Left lobe of liver (tissue), 2 donors: ENCODE measurements around the gene ADAP1. TPM values are rescaled to one million over a fixed set of nuclear protein-coding genes. Genes with fewer than 3 reads are reported as not detected.

Experiments
- ATAC-seq: fragments of 200-7000 bp; cut with Tn5 transposase; one replicate; pipeline ENCODE4 v1.9.1; 2020; ENCODE audit warnings: mild to moderate bottlenecking, moderate library complexity
- DNase-seq: peaks from one replicate; pipeline ENCODE4 v3.0.0-alpha.2; 2020; ENCODE audit warnings: low spot score
- total RNA-seq: library from RNA; stranded (reverse); gene quantifications from one replicate; pipeline ENCODE4 v1.2.1, GENCODE V29; 2021
- donor health status: DM: no; HTN: no; CAD: no; lungs with moderate emphysema.
- donor health status: DM: no; HTN: yes; CAD: no.

Gene ADAP1
- total RNA-seq, 1 donor from 2014 or later: 2.8 TPM

DNA sequence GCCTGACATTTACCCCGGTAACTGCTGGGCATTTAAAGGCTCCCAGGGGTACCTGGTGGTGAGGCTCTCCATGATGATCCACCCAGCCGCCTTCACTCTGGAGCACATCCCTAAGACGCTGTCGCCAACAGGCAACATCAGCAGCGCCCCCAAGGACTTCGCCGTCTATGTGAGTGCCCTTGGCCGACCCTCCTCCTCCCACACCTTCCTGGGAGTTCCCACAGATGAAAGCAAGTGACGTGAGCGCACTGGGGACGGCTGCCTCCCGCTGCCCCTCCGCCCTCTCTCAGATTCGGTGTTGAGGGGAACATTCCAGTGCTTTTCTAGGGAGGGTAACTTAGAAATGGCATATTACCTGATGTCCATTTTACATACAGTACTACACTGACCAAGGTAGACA is 85.1 kb downstream of the ADAP1 start:
- ATAC-seq (no peak), DNase-seq (no peak)

DNA sequence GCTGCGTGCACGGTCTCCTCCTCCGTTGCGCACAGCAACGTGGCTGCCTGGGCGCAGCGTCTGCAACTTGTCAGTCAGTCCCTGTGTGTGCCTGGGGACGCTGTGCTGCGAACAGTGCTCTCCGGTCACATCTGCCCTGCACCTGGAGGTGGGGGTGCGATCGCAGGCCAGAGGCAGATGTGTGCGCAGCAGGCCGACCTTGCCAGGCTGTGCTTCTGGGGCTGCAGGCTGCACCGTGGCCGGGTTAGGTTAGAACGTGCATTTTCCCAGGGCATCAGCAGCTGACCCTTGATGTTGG is 86.3 kb downstream of the ADAP1 start:
- DNase-seq (no peak), ATAC-seq (no peak)

DNA sequence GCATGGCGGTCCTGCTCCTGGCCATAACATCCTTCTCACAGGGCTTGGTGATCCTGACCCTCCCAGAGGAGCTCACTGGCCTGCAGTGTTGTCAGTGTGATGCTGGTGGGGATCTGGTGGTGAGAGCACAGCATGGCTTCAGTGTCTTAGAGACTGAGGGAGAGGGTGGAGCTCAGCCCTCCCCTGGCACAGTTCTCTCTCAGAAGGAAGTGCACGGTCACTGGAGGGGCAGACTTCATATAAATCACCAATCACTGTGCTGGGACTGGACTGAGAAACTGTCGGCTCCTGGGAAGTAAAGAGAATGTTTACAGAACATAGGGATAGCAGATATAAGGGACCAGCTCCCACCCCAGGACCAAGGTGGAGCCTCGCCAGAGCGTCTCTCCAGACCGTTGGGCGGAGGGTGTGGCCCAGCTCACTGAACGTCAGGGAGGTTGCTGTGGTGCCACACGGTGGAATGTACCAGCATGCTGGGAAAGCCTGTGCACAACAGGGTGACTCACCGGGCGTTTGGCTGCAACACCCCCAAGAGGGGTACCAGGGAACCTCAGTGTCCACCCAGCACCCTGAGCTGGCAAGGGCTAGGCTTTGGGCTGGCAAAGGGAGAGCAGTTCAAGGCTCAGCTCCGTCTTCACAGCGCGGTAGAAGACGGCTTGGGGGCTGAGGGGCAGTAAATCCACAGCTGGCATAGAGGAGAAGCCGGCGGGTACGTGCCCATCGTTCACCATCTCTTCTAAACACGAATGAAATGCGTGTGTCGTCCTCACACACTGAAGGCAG is 86.9 kb downstream of the ADAP1 start:
- ATAC-seq (peak; percentile 17), DNase-seq (no peak)

DNA sequence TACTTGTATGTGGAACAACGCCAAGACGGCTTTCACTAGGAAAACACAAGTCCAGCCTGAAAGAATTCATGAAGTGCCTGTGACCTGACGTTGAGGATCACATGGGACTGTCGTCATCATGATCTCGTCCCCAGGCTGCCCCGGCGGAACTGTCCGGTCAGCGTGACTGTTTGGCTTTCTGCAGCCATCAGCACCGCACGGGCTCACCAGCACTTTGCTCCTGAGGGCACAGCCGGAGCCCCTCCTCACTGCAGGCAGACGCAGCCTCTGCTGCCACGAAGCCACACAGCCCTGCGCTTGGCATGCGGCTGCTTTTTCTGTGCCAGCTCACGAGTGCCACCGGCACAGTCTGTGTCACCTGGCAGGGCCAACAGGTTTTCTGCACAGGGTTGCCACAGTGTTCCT is 87.5 kb downstream of the ADAP1 start:
- ATAC-seq (peak; percentile 92), DNase-seq (peak; percentile 97)

DNA sequence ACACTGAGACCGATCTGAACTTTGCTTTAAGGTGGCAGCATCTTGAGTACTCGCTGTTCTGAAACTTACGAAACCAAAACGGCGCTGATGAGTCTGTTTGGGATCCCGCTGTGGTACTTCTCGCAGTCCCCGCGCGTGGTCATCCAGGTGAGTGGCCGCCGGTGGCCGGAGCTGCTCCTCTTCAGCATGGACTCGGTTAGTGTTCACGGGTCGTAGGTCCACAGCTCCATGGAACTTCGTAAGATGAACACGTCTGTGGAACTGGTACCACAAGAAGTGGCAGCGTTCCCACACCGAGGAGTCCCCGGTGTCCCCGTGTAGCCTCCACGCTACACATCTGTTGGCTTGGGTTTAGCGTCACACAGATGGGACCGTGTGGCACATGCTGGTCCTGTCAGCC is 88.6 kb downstream of the ADAP1 start:
- no peak for DNase-seq
- ATAC-seq: no peak

DNA sequence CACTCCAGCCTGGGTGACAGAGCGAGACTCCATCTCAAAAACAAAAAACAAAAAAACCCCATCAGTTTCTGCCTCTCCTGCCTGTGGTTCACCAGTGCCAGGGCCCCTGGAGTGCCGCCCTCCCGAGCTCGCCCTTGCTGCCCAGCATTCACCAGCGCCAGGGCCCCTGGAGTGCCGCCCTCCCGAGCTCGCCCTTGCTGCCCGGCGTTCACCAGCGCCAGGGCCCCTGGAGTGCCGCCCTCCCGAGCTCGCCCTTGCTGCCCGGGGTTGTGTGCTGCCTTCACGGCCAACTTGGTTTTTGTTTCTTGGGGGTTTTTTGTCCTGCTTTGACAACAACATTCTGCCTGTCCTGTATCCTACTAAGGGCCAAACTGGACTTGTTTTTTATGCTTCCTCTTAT is 91.4 kb downstream of the ADAP1 start:
- no peak for ATAC-seq
- no peak for DNase-seq

DNA sequence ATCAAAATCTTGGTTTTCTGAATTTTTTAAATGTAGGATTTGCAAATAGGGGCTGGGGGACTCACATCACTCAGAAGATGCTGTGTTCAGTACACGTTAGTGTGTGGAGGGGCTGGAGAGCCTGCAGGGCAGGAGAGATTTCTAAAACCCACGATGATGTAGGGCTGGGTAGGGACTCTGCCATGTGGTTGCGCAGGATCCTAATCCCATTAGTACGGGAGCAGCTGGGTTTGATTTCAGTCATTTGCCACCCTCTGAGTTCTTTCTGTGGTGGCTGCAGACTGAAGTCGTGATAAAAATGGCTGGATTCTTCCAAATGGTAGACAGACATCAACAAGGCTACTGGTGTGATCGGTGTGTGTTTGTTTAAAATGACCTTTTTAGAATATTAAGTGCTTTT is 92.3 kb downstream of the ADAP1 start:
- DNase-seq (no peak), ATAC-seq (no peak)

DNA sequence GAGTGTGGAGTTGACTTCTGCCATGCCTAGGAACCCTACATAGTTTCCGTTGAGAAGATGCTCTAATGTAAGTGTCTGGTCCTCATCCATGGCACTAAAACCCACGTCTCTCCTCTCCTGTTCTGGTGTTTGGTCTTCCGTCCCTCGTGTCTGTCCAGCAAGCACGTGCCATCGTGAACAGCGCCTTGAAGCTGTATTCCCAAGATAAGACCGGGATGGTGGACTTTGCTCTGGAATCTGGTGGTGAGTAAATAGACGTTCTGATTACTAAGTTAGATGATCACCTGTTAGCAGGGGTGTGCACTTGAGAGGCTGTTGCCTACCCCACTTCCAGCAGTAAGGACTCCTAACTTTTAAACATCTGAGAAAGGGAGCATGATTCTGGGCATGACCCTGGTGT is 93.3 kb downstream of the ADAP1 start:
- peak; percentile 27 for ATAC-seq
- no peak for DNase-seq

DNA sequence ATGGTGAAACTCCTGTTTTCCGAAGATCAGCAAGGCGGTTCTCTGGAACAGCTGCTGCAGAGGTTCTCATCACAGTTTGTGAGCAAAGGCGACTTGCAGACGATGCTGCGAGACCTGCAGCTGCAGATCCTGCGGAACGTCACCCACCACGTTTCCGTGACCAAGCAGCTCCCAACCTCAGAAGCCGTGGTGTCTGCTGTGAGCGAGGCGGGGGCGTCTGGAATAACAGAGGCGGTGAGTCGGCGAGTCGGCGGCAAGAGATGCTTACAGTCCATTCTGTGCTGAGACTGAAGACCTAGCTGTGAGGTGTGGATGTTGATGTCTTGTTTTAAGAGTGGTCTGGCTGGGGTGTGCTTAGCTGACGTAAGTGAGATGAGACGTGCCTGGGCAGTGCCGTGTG is 94.3 kb downstream of the ADAP1 start:
- ATAC-seq: no peak
- DNase-seq: no peak

DNA sequence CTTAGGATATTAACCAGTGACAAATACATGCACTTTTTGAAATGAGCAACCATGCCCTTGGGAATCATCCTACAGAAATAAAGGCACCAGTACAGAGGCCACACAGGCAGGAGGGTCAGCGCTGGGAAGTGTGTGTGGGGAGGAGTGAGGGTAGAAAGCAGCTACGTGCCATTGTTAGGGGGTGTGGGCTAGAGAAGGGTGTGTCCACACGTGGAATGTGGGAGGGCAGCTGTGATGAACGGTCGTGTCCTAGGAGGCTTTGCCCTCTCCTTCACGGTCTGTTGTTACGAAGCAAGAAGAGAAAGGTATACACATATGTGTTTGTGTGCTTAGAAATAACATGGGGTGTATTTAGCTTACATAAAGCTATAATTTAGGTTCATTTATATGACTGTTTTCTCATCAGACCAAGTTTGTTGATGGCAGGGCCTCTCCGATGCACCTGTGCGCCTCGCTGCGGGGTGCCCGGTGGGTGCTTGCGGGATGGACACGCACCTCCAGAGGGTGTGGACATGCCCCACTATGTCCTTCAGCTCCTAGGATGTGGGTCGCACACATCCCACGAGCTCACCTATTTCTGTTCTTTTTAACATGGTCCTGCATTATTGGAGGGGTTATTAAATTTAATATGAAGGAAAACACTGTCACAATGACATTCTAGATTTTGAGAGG is 95.0 kb downstream of the ADAP1 start:
- ATAC-seq: no peak
- no peak for DNase-seq

DNA sequence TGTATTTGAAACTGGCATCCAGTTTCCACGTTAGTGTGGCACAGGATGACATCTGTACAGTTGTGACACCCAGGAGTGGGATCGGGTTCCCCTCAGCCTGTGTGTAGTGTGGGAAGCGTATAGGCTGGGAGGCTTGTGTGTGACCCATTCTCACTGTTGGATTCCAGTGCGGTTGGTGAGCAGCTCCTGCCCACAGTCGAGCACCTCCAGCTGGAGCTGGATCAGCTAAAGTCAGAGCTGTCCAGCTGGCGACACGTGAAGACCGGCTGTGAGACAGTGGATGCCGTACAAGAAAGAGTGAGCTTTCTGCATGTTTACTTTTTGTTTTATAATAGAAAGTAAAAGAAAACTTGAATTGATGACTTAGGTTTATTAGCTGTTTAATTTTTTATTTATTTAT is 96.8 kb downstream of the ADAP1 start:
- ATAC-seq (peak; percentile 58), DNase-seq (no peak)

DNA sequence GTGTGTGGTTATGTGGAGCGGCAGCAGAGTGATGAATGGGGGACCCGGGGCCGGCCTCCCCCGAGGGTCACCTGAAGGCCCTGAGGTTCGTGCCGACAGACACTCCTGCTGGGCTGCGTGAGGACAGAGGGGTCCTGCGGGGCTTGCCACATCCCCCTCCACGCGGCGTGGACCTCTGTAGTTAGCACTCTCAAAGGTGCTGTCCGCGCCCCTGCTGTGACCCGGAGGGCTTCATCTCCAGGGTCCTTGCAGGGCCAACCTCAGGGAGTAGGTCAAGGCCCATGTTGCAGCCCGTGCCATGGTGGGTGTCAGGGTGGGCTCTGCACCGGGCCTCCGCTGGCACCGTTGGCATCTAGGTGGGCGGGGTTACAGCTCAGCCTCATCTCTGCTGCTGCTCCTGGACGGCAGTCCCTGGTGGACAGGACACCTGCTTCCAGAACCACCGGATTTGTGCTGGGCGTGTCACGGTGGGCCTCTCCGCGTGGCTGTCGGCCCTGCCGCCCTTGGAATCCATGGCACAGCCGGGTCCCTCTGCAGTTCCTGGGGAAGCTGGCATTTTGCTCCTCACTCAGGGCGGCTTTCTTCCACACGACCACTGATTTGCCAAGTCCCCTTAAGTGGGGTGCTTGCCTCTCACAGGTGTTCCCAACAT is 97.9 kb downstream of the ADAP1 start:
- peak; percentile 21 for ATAC-seq
- DNase-seq: no peak

DNA sequence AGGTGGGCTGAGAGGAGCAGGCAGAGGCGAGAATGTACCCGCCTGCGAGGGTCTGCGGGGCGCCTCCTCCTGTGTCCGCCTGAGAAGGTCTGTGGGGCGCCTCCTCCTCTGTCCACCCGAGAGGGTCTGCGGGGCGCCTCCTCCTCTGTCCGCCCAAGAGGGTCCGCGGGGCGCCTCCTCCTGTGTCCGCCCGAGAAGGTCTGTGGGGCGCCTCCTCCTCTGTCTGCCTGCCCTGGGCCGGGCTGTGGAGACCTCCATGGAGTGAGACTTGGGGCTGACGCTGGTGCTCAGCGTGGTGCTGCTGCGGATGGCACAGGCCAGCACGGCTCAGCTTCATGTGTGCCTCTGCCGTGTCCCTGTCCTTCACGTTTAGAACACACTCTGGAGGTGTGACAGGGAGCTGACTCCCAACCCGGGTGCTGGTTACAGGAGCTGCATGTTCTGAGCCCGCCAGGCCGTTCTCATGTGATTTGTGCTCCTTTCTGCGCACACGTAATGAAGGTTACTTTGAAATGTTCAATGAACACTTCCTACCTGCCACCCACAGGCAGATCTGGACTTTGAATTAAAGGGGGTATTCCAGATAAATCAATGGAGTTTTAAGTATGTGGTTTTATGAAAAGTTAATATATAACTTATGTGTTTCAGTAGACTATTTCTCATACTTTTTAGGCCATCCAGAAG is 98.7 kb downstream of the ADAP1 start:
- DNase-seq (peak; percentile 83), ATAC-seq (peak; percentile 77)

DNA sequence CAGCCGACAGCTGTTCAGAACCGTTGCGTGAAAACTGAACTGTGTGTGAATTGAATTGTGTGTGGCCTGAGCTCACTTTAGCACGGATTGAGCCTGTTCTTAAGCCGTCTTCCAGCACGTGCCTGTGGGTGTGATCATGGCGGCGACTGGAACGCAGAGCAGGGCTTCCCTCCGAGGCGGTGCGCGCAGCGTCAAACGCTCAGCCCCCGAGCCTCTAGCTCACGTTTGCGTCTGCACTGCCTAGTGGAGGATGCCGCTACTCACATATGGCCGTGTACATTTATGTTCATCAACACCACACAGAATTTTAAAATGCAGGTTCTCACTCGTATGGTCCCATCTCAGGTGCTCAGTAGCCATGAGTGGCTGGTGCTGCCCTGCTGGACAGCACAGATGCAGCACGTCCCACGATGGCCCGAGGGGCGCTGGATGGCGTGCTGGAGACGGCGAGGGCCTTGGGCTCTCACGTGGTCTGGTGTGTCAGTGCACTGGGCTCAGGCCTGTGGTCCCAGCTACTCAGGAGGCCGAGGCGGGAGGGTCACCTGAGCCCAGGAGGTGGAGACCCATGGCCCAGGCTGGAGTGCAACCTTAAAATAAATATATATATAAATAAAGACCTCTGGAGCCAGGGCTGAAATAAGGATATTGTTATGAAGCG is 100.2 kb downstream of the ADAP1 start:
- DNase-seq (no peak), ATAC-seq (no peak)

DNA sequence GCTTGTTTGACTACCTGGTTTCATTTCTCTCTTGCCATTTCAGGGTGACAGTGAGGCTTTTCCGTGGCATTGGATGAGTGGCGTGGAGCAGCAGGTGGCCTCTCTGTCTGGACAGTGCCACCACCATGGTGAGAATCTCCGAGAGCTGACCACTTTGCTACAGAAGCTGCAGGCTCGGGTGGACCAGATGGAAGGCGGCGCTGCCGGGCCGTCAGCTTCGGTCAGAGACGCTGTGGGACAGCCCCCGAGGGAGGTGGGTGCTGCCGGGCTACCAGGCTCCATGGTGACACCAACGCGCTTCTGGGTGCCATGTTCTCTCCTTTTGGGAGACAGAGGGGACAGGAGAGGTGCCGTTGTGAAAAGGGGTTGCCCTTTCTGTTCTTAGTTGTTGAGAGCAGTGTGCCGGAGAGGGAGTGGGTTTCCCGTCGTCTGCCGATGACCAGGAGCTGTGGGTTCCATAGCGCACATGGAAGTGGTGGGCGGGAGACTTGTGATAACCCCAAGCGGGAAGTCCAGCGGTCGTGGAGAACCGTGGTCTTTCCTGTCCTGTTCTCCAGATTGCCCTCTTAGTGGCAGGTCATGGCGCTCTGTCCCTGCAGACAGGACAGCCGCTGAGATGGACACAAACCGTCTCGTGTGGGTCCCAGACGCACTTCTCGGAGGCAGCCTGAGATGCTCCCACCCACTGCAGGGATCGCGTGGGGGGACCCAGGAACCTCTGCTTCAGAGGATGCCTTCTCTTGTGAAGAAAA is 100.9 kb downstream of the ADAP1 start:
- ATAC-seq: no peak
- no peak for DNase-seq

DNA sequence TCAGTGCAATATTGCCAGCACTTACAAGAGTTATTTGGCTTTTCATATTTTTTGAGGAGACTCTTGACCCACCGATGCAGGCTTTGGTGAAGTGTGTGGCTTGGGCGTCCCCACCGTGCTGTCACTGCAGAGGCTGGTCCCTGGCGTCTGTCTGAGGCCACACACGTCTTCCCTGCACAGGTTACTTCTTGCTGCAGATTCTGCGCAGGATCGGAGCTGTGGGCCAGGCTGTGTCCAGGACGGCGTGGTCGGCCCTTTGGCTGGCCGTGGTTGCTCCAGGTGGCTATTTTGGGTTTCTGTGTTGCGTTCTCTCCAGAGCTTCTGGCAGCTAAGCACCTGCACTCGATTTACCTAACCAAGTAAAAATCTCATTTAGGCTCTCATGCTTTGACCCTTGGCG is 103.3 kb downstream of the ADAP1 start:
- DNase-seq (no peak), ATAC-seq (no peak)

DNA sequence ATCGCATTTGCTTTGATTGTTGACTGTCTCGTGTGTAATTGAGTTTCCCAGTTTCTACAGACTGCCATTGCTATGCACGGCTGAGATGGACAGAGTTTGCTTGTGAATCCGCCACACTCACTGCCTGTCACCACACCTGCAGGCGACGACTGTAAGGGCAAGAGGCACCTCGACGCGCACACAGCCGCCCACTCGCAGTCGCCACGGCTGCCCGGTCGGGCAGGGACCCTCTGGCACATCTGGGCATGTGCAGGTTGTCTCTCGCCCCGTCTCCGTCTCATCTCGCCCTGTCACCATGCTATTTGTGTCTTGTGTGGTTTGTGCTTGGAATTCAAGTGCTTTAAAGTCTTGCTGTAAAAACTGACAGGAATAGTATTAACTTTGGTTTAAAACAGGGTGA is 104.7 kb downstream of the ADAP1 start:
- ATAC-seq (no peak), DNase-seq (no peak)

DNA sequence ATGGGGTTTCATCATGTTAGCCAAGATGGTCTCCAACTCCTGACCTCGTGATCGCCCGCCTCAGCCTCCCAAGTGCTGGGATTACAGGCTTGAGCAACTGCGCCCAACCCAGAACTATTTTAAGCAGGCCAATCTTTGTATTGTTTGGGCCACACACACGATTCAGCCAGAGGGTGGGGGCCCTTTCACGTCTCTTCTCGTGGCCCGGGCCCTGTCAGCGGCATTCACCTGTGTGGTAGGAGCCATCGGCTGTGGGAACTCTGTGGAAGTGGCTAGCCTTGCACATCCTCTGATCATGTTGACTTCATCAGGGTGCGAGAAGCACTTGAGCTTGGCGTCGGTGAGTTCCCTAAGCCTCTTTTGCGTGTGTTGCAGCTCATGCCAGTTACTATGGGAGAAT is 105.3 kb downstream of the ADAP1 start:
- ATAC-seq: no peak
- no peak for DNase-seq
